Mesenchymal stem cell (in vitro differentiated cells and primary cell): ENCODE measurements around the gene IDNK. TPM values are rescaled to one million over a fixed set of nuclear protein-coding genes. Genes with fewer than 3 reads are reported as not detected.

ENCODE experiments used
- DNase-seq: peaks from one replicate; pipeline ENCODE4 v3.0.0-alpha.2; 2013
- H2AFZ ChIP-seq: one replicate; pipeline ENCODE4 v1.6.1; 2013; ENCODE audit warnings: low read depth, mild to moderate bottlenecking, control low read depth, inconsistent platforms, low read length, moderate library complexity
- H2AK5ac ChIP-seq: 2 replicates; pipeline ENCODE4 v1.6.1; 2013; ENCODE audit warnings: low read length, moderate library complexity, mild to moderate bottlenecking, inconsistent platforms; ENCODE audit not compliant: severe bottlenecking
- H2BK120ac ChIP-seq: one replicate; pipeline ENCODE4 v1.6.1; 2013; ENCODE audit warnings: low read depth, mild to moderate bottlenecking, inconsistent platforms, low read length, moderate library complexity
- H2BK12ac ChIP-seq, 2 experiments: one replicate each; pipeline ENCODE4 v1.6.1; 2013; ENCODE audit warnings: inconsistent platforms in 2 of 2, low read length in 2 of 2, mild to moderate bottlenecking in 2 of 2, moderate library complexity in 2 of 2, control low read depth in 1 of 2
- H2BK15ac ChIP-seq: one replicate; pipeline ENCODE4 v1.6.1; 2013; ENCODE audit warnings: mild to moderate bottlenecking, low read depth, inconsistent platforms; ENCODE audit not compliant: poor library complexity, severe bottlenecking
- H2BK5ac ChIP-seq: 2 replicates; pipeline ENCODE4 v1.6.1; 2013; ENCODE audit warnings: low read depth, mild to moderate bottlenecking, low read length, control low read depth, inconsistent platforms; ENCODE audit not compliant: poor library complexity, severe bottlenecking
- H3K14ac ChIP-seq, 2 experiments: one replicate each; pipeline ENCODE4 v1.6.1; 2013; ENCODE audit warnings: inconsistent platforms in 2 of 2, low read length in 2 of 2, control low read depth in 1 of 2, mild to moderate bottlenecking in 1 of 2, moderate library complexity in 1 of 2
- H3K18ac ChIP-seq, 2 experiments: one replicate each; pipeline ENCODE4 v1.6.1; 2013; ENCODE audit warnings: inconsistent platforms in 2 of 2, low read length in 2 of 2, control low read depth in 1 of 2, low read depth in 1 of 2, mild to moderate bottlenecking in 1 of 2
- H3K23ac ChIP-seq, 2 experiments: one replicate each; pipeline ENCODE4 v1.6.1; 2013; ENCODE audit warnings: inconsistent platforms in 2 of 2, low read length in 2 of 2, mild to moderate bottlenecking in 2 of 2, moderate library complexity in 2 of 2, control low read depth in 1 of 2
- H3K27ac ChIP-seq: 2 replicates; pipeline ENCODE4 v1.5.1; 2013; ENCODE audit warnings: mild to moderate bottlenecking, moderate library complexity, low read length, control low read depth, inconsistent platforms; ENCODE audit not compliant: poor library complexity, severe bottlenecking
- H3K27me3 ChIP-seq, 2 experiments: 2 replicates each; pipeline versions ENCODE4 v1.6.1 to v1.7.0; 2013; ENCODE audit warnings: low read length in 2 of 2, mild to moderate bottlenecking in 2 of 2, moderate library complexity in 2 of 2, control low read depth in 1 of 2, inconsistent platforms in 1 of 2; ENCODE audit not compliant: control insufficient read depth in 1 of 2, insufficient read depth in 1 of 2
- H3K36me3 ChIP-seq, 2 experiments: 2 replicates each; pipeline versions ENCODE4 v1.6.1 to v1.7.0; 2013; ENCODE audit warnings: low read length in 2 of 2, control low read depth in 1 of 2, inconsistent platforms in 1 of 2, low read depth in 1 of 2, mild to moderate bottlenecking in 1 of 2; ENCODE audit not compliant: insufficient read depth in 2 of 2, control insufficient read depth in 1 of 2
- H3K4ac ChIP-seq, 2 experiments: one replicate each; pipeline ENCODE4 v1.6.1; 2013; ENCODE audit warnings: inconsistent platforms in 2 of 2, low read length in 2 of 2, mild to moderate bottlenecking in 2 of 2, moderate library complexity in 2 of 2, control low read depth in 1 of 2, low read depth in 1 of 2
- H3K4me1 ChIP-seq: 2 replicates; pipeline ENCODE4 v1.6.1; 2013; ENCODE audit warnings: low read depth, low read length, control low read depth; ENCODE audit not compliant: control insufficient read depth, insufficient read depth
- H3K4me2 ChIP-seq: 2 replicates; pipeline ENCODE4 v1.6.1; 2013; ENCODE audit warnings: low read length, mild to moderate bottlenecking, inconsistent platforms; ENCODE audit not compliant: poor library complexity, severe bottlenecking
- H3K4me3 ChIP-seq, 2 experiments: 2 replicates each; pipeline versions ENCODE4 v1.5.1 to v1.7.0; 2013; ENCODE audit warnings: low read length in 2 of 2, mild to moderate bottlenecking in 2 of 2, control low read depth in 1 of 2, low read depth in 1 of 2; ENCODE audit not compliant: insufficient read depth in 1 of 2
- H3K79me1 ChIP-seq: replicated peaks from 2 replicates; pipeline ENCODE4 v1.6.1; 2013; ENCODE audit warnings: mild to moderate bottlenecking, control low read depth, low read length, inconsistent platforms; ENCODE audit not compliant: poor library complexity, severe bottlenecking
- H3K9ac ChIP-seq: 2 replicates; pipeline ENCODE4 v1.7.0; 2013; ENCODE audit warnings: mild to moderate bottlenecking, low read length, moderate library complexity
- H3K9me3 ChIP-seq: 2 replicates; pipeline ENCODE4 v1.7.0; 2013; ENCODE audit warnings: mild to moderate bottlenecking, low read length; ENCODE audit not compliant: control insufficient read depth
- H4K8ac ChIP-seq: one replicate; pipeline ENCODE4 v1.6.1; 2013; ENCODE audit warnings: inconsistent platforms, mild to moderate bottlenecking, low read length, moderate library complexity
- H4K91ac ChIP-seq: one replicate; pipeline ENCODE4 v1.6.1; 2013; ENCODE audit warnings: mild to moderate bottlenecking, low read length, inconsistent platforms
- WGBS: methylation state at CpG from one replicate; pipeline ENCODE4 v1.1.7; 2013; ENCODE audit warnings: mixed read lengths; 5-methylcytosine and 5-hydroxymethylcytosine counted together
- small RNA-seq: library from polyadenylated mRNA; stranded (forward); fragments of <200 nt; extraction: miRNeasy Mini kit (QIAGEN cat#:217004); gene quantifications from one replicate; pipeline ENCODE3, GENCODE V24; 2013; ENCODE audit warnings: low read depth

The IDNK gene

DNA sequence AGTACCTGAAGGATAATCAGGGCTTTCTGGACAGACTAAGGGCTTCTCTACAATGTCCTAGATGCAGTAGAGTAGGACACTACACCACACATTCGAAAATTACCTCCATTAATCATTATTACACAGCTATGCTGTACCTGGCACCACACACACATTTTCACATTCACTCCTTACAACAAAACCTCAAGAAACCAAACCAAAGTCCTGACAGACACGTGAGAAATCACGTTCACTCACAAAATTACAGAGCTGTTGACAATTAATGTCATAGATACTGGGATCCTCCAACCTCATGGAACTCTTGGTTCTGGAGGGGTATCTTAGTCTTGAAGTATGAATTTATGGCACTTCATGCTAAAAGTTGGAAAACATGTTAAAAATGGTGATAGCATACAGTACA lies 68.5 kb downstream of the IDNK start:
- no peaks in the 10 kb centered on the region for H3K9me3 ChIP-seq
- DNase-seq = no peak
- H2BK120ac ChIP-seq = no peak overlapping the region
- no peak overlapping the region for H2AFZ ChIP-seq
- no peak overlapping the region for H2AK5ac ChIP-seq
- H3K27me3 ChIP-seq = no peaks in the 10 kb centered on the region
- H2BK5ac ChIP-seq = no peak overlapping the region
- H3K79me1 ChIP-seq = no peaks in the 10 kb centered on the region
- 100% methylated on average over 1 of the region's 3 CpGs for WGBS
- no peak overlapping the region for H3K23ac ChIP-seq
- H2BK15ac ChIP-seq = no peak overlapping the region
- no peaks in the 10 kb centered on the region for H3K4me1 ChIP-seq
- no peak overlapping the region for H4K8ac ChIP-seq
- H3K14ac ChIP-seq = no peak overlapping the region
- H3K4me3 ChIP-seq = no peak overlapping the region
- H3K36me3 ChIP-seq = peaks cover 0 to 7% of the 10 kb centered on the region in 2 experiments
- H3K18ac ChIP-seq = no peak overlapping the region
- no peak overlapping the region for H3K9ac ChIP-seq
- H3K4me2 ChIP-seq = no peak overlapping the region
- H4K91ac ChIP-seq = no peak overlapping the region
- no peak overlapping the region for H2BK12ac ChIP-seq
- H3K27ac ChIP-seq = no peak overlapping the region
- H3K4ac ChIP-seq = no peak overlapping the region

Small RNAs within 50 kb of the gene (small RNA-seq; reads per million reads assigned to genes)
- gene RNU4-15P = not detected
